GM12878 (cell line): Measurements from ENCODE around the gene PHETA2. TPM values are rescaled to one million over a fixed set of nuclear protein-coding genes. Genes with fewer than 3 reads are reported as not detected.

Experiments used
- ATF7 ChIP-seq: fragments of 450-650 bp; IDR thresholded peaks from 2 replicates; pipeline ENCODE4 v1.6.1; 2016; ENCODE audit warnings: low read depth, mild to moderate bottlenecking
- CBFB ChIP-seq: IDR thresholded peaks from 2 replicates; pipeline ENCODE4 v1.6.1; 2016; ENCODE audit warnings: antibody characterized with exemption, low read depth
- CUX1 ChIP-seq: IDR thresholded peaks from 2 replicates; pipeline ENCODE4 v1.6.1; 2012; ENCODE audit warnings: improper control_type of control experiment, low read depth, low read length; ENCODE audit not compliant: insufficient replicate concordance
- DPF2 ChIP-seq: fragments of 450-650 bp; IDR thresholded peaks from 2 replicates; pipeline ENCODE4 v1.6.1; 2017; ENCODE audit warnings: mild to moderate bottlenecking
- E4F1 ChIP-seq: fragments of 450-650 bp; IDR thresholded peaks from 2 replicates; pipeline ENCODE4 v1.6.1; 2018; ENCODE audit warnings: borderline replicate concordance, mild to moderate bottlenecking; ENCODE audit not compliant: partially characterized antibody
- HDAC6 ChIP-seq: fragments of 200-600 bp; sonication (generic); IDR thresholded peaks from one replicate; pipeline ENCODE4 v1.8.0; 2017; ENCODE audit warnings: antibody characterized with exemption; ENCODE audit not compliant: unreplicated experiment
- JUNB ChIP-seq: IDR thresholded peaks from 2 replicates; pipeline ENCODE4 v1.6.1; 2016; ENCODE audit warnings: antibody characterized with exemption, mild to moderate bottlenecking
- LARP7 ChIP-seq: fragments of 450-650 bp; IDR thresholded peaks from 2 replicates; pipeline ENCODE4 v1.6.1; 2017; ENCODE audit warnings: mild to moderate bottlenecking
- MXI1 ChIP-seq: fragments of 150-350 bp; IDR thresholded peaks from 2 replicates; pipeline ENCODE4 v1.6.1; 2011; ENCODE audit warnings: low read depth, mild to moderate bottlenecking, inconsistent platforms, low read length, improper control_type of control experiment
- NBN ChIP-seq: fragments of 450-650 bp; IDR thresholded peaks from 2 replicates; pipeline ENCODE4 v1.6.1; 2016
- PAX5 ChIP-seq: IDR thresholded peaks from 2 replicates; pipeline ENCODE4 v1.6.1; 2011; ENCODE audit warnings: low read depth, low read length, borderline replicate concordance
- RFX5 ChIP-seq: IDR thresholded peaks from 2 replicates; pipeline ENCODE4 v1.6.1; 2011; ENCODE audit warnings: low read depth, low read length, improper control_type of control experiment
- STAT3 ChIP-seq: IDR thresholded peaks from 2 replicates; pipeline ENCODE4 v1.6.1; 2011; ENCODE audit warnings: low read depth, low read length, improper control_type of control experiment
- TCF3 ChIP-seq: IDR thresholded peaks from 2 replicates; pipeline ENCODE4 v1.6.1; 2012; ENCODE audit warnings: low read depth, mild to moderate bottlenecking, low read length, borderline replicate concordance; ENCODE audit not compliant: insufficient read depth
- USF1 ChIP-seq: IDR thresholded peaks from 2 replicates; pipeline ENCODE4 v1.6.1; 2011; ENCODE audit warnings: borderline replicate concordance, low read depth, mild to moderate bottlenecking, moderate library complexity, mixed read lengths, low read length; ENCODE audit not compliant: insufficient read depth; ENCODE audit errors: extremely low read length
- WRNIP1 ChIP-seq: IDR thresholded peaks from 2 replicates; pipeline ENCODE4 v1.6.1; 2011; ENCODE audit warnings: low read depth, low read length, improper control_type of control experiment, borderline replicate concordance
- polyA plus RNA-seq, 11 experiments: library from polyadenylated mRNA; depleted of rRNA in 4 of 11; unstranded in 6 of 11; stranded (reverse) in 5 of 11; fragments of >200 nt; fragmentation: Nextera tagmentation in 4 of 11; fragmentation: Illumina TruSeq in 1 of 11; extraction: Ambion mirVana in 4 of 11; extraction: Trizol in 1 of 11; gene quantifications; 1 replicate in 1 of 11; 2 replicates in 10 of 11; pipeline versions ENCODE4 v1.2.1 to v1.2.3, GENCODE V29; 2011 to 2016; ENCODE audit warnings: inconsistent platforms in 2 of 11, missing spikeins in 2 of 11, low read depth in 1 of 11
- total RNA-seq, 4 experiments: library from RNA; depleted of rRNA in 3 of 4; stranded (reverse); fragments of >200 nt in 3 of 4; fragmentation: Illumina TruSeq in 1 of 4; extraction: Trizol in 1 of 4; gene quantifications; 2 replicates each; pipeline versions ENCODE4 v1.2.1 to v1.2.3, GENCODE V29; 2013 to 2021
- TF ChIP-seq, protein P1 (sequence below): fragments of 450-650 bp; IDR thresholded peaks from 2 replicates; pipeline ENCODE4 v1.6.1; 2017; ENCODE audit warnings: borderline replicate concordance

Gene PHETA2
- total and polyA plus RNA-seq, 10 of the 15 experiments (the other 5 are each of a cell fraction or from before 2014, with no cell fraction given) = 0.03 to 3.2 (median 1.7) TPM

DNA sequence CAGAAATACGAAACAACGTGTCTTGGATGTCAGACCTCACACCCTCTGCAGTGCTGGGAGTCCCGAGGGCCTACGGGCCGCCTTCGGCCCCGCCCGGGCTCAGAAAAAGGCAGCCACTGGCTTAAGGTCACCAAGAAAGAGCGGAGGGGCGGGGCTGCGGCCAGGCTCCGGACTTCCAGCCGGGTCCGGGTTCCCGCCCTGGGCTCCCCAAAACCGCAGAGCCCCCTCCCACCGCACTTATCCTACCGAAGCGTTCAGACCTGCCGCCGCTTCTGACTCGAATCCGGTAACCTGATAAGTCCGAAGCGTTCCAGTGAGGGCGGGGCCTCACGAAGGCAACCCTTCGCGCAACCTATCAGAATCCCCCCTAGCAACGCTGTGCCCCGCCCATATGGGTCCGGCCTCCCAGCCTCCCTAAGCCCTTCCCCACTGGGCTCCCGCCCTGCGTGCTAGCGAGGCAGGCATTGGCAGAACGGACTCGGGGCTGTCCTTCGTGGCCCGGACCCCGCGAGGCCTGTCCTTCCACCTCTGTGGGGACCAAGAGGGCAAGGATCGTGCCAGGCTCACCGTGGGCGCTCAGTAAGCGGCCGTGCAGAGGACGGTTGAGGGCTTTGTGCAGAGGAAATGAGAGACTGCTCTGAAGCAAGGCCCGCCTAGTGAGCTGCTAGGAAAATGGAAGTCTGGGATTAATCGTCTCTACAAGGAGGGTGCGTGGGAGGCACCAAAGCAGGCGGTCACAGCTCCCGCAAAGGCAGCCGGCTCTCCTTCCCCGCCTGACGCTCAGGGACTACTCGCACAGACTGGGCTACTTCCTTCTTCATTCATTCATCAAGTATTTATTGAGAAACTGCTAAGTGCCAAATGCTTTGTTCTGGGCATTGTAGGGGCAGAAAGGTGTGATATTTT, 3.3 kb upstream of the PHETA2 start, which contains the start of gene NAGA (continued):
- TF ChIP-seq USF1 (no peak), TCF3 (no peak), STAT3 (no peak), CBFB (peak; percentile 84; the same call in 1 of the 2 replicates), WRNIP1 (no peak), E4F1 (no peak), PAX5 (no peak; the same call in 1 of the 2 replicates), RFX5 (peak; percentile 81), DPF2 (peak; percentile 30; the same call in 1 of the 2 replicates), HDAC6 (no peak), ATF7 (no peak), JUNB (no peak), NBN (peak; percentile 74), MXI1 (peak; percentile 54; the same call in 1 of the 2 replicates), CUX1 (no peak), LARP7 (peak; percentile 41; the same call in 1 of the 2 replicates)
- TF ChIP-seq, protein P1, sequence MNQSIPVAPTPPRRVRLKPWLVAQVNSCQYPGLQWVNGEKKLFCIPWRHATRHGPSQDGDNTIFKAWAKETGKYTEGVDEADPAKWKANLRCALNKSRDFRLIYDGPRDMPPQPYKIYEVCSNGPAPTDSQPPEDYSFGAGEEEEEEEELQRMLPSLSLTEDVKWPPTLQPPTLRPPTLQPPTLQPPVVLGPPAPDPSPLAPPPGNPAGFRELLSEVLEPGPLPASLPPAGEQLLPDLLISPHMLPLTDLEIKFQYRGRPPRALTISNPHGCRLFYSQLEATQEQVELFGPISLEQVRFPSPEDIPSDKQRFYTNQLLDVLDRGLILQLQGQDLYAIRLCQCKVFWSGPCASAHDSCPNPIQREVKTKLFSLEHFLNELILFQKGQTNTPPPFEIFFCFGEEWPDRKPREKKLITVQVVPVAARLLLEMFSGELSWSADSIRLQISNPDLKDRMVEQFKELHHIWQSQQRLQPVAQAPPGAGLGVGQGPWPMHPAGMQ = no peak
